ENCODE results near the gene PTPN23.
A peak's percentile ranks its signal among the peaks of the same experiment; 100 is the strongest.

PTPN23 gene

DNA sequence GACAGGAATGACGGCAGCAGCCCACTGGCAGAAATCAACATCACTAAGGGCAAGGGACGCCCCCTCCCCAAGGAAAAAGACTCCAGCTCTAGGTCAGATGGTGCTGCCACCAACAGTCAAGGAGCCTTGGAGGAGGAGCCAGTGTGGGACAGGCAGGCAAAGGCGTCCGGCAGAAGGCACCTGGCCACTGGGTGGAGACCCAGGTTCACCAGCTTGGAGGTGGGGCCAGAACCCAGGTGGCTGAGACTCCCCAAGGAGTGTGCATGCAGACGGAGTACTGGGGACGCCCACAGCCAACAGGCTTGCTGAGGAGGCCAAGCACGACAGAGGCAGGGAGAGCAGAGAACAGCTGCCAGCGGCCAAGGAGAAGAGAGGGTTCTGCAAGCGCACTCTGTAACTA lies 35.2 kb downstream of the PTPN23 start:
- TF ChIP-seq, protein P1, sequence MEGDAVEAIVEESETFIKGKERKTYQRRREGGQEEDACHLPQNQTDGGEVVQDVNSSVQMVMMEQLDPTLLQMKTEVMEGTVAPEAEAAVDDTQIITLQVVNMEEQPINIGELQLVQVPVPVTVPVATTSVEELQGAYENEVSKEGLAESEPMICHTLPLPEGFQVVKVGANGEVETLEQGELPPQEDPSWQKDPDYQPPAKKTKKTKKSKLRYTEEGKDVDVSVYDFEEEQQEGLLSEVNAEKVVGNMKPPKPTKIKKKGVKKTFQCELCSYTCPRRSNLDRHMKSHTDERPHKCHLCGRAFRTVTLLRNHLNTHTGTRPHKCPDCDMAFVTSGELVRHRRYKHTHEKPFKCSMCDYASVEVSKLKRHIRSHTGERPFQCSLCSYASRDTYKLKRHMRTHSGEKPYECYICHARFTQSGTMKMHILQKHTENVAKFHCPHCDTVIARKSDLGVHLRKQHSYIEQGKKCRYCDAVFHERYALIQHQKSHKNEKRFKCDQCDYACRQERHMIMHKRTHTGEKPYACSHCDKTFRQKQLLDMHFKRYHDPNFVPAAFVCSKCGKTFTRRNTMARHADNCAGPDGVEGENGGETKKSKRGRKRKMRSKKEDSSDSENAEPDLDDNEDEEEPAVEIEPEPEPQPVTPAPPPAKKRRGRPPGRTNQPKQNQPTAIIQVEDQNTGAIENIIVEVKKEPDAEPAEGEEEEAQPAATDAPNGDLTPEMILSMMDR (IDR thresholded peaks at IDR 0.05; ENCODE audit: borderline replicate concordance, insufficient read depth, low read depth, low read length): no peak
- no peak overlapping the region for H3K4me3 ChIP-seq (ENCODE audit: low read depth, low read length)

DNA sequence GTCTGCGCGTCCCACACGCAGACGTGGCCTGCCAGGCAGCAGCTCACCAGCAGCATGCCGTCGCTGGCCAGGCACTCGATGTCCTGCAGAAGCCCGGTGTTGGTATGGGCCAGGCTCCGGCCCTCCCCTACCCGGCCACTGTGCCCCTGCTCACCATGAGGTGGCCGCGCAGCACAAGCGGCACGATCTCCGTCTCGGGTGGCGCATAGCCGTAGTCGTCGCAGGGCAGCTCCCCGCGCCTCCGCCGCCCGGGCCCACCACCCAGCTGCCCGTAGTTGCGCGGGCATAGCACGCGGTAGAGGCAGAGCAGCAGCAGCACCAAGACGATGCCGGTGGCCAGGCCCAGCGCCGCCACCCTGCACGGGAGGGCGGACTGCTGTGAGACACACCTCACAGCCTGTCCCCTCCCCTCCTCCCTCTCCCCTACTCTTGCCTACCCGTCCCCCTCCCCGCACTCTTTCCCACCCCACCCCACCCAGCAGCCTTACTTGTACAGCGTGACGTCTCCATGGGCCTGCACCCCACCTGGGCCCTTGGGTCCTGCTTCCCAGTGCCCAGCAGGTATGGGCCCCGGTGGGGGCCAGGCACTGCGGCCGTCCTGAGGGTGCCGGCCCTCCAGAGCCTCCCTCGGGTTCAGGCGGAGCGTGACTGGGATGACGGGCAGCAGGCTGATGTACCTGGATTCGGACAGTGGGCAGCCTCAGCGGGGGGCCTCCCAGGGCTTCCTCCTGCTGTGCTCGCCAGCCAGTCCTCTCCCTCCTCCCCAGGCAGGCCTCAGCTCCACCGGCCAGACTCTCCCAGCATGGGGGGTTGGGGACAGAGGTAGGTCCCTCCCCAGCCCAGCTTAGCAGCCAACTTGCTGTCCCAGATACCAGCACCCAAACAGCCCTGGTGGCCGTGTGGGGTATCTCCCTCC lies 37.6 kb downstream of the PTPN23 start:
- TF ChIP-seq, protein P1 (IDR thresholded peaks at IDR 0.05; ENCODE audit: borderline replicate concordance, insufficient read depth, low read depth, low read length): no peak; the same call in 1 of the 2 replicates
- no peak overlapping the region for H3K4me3 ChIP-seq (ENCODE audit: low read depth, low read length)

GRCh38 chr3:47419083-47420043 lies 38.5 kb downstream of the PTPN23 start:
- no peak overlapping the region for H3K4me3 ChIP-seq (ENCODE audit: low read depth, low read length)
- TF ChIP-seq, protein P1 (IDR thresholded peaks at IDR 0.05; ENCODE audit: borderline replicate concordance, insufficient read depth, low read depth, low read length): 0 out of 2 replicates have a peak, but pooled peaks have one; percentile 22

DNA sequence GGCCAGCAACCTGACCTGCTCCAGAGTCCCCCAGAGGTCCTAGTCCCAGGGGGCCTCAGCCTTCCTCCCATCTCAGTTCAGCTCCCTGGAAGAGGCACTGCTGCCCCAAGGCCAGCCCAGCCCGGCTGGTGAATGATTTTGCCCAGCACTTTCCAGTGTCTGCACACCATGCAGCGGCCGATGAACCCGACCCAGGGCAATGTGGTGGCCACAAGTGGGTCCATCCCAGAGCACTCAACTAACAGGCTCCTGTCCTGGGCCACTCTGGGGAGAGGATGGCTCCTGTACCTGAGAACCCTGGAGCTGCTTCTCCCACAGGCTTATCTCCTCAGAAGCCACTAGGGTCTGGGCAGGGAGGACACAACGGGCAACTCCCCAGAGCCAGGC lies 39.2 kb downstream of the PTPN23 start:
- no peak overlapping the region for H3K4me3 ChIP-seq (ENCODE audit: low read depth, low read length)
- TF ChIP-seq, protein P1 (IDR thresholded peaks at IDR 0.05; ENCODE audit: borderline replicate concordance, insufficient read depth, low read depth, low read length): no peak

GRCh38 chr3:47420511-47421484 lies 40.0 kb downstream of the PTPN23 start:
- no peak overlapping the region for H3K4me3 ChIP-seq (ENCODE audit: low read depth, low read length)
- TF ChIP-seq, protein P1 (IDR thresholded peaks at IDR 0.05; ENCODE audit: borderline replicate concordance, insufficient read depth, low read depth, low read length): peak; percentile 97
